PC-9 (cell line): ENCODE results near the gene AP4M1. TPM values are rescaled to one million over a fixed set of nuclear protein-coding genes. Genes with fewer than 3 reads are reported as not detected.
"Not testable (repeated sequence)": the region's sequence is repeated elsewhere in the genome, so short reads cannot be mapped to it uniquely, and the experiment has no call there.

Source experiments
- BruUV-seq: library from RNA; stranded (reverse); fragments of 400-500 nt; replicated peaks from 2 replicates; lab custom pipeline; 2021; lab: Mats Ljungman, UMichigan
- CTCF ChIA-PET: fragments of 300-600 bp; sonication (Branson Sonifier 250); formaldehyde crosslinking; loops from one replicate; lab custom pipeline; 2022; ENCODE audit warnings: antibody characterized with exemption; lab: Charles Lee
- POLR2A ChIA-PET: fragments of 300-600 bp; sonication (Branson Sonifier 250); formaldehyde crosslinking; loops from one replicate; lab custom pipeline; 2022; ENCODE audit warnings: antibody characterized with exemption; ENCODE audit not compliant: unreplicated experiment; lab: Charles Lee
- DNase-seq, 2 experiments: peaks; one replicate each; pipeline versions ENCODE4 v3.0.0 to v3.0.0-alpha.2; 2015 to 2022; ENCODE audit warnings: mixed read lengths in 1 of 2
- H2AFZ ChIP-seq: fragments of 200-600 bp; sonication (generic); 2 replicates; pipeline ENCODE4 v1.8.1; 2017; ENCODE audit warnings: antibody characterized with exemption
- H3F3A ChIP-seq: fragments of 200-600 bp; sonication (generic); 2 replicates; pipeline ENCODE4 v1.8.1; 2017; ENCODE audit warnings: antibody characterized with exemption, mild to moderate bottlenecking, low read depth; ENCODE audit not compliant: insufficient read depth
- H3K27ac ChIP-seq: fragments of 200-600 bp; sonication (generic); 2 replicates; pipeline ENCODE4 v1.6.1; 2016; ENCODE audit warnings: mixed run types
- H3K27me3 ChIP-seq: fragments of 200-600 bp; sonication (generic); 2 replicates; pipeline ENCODE4 v1.6.1; 2016; ENCODE audit warnings: low read depth, mixed run types; ENCODE audit not compliant: insufficient read depth
- H3K36me3 ChIP-seq: fragments of 200-600 bp; sonication (generic); 2 replicates; pipeline ENCODE4 v1.6.1; 2016; ENCODE audit warnings: low read depth, mixed run types
- H3K4me1 ChIP-seq: fragments of 200-600 bp; sonication (generic); replicated peaks from 2 replicates; pipeline ENCODE4 v1.6.1; 2016; ENCODE audit warnings: mixed run types; ENCODE audit not compliant: insufficient read depth
- H3K4me2 ChIP-seq: fragments of 200-600 bp; sonication (generic); 2 replicates; pipeline ENCODE4 v1.6.1; 2017; ENCODE audit warnings: mixed run types
- H3K4me3 ChIP-seq: fragments of 200-600 bp; sonication (generic); 2 replicates; pipeline ENCODE4 v1.6.1; 2016; ENCODE audit warnings: mixed run types
- H3K79me2 ChIP-seq: fragments of 200-600 bp; sonication (generic); 2 replicates; pipeline ENCODE4 v1.6.1; 2017; ENCODE audit warnings: low read depth, mixed run types
- H3K9me2 ChIP-seq: fragments of 200-600 bp; sonication (generic); 2 replicates; pipeline ENCODE4 v1.8.1; 2017; ENCODE audit warnings: mild to moderate bottlenecking; ENCODE audit not compliant: insufficient read depth
- H3K9me3 ChIP-seq: fragments of 200-600 bp; sonication (generic); 2 replicates; pipeline ENCODE4 v1.8.1; 2016; ENCODE audit warnings: low read depth; ENCODE audit not compliant: insufficient read depth
- H4K20me1 ChIP-seq: fragments of 200-600 bp; sonication (generic); 2 replicates; pipeline ENCODE4 v1.8.1; 2017; ENCODE audit not compliant: insufficient read depth
- EZH2 ChIP-seq: fragments of 200-600 bp; sonication (generic); IDR thresholded peaks from 2 replicates; pipeline ENCODE4 v1.8.0; 2017; ENCODE audit warnings: antibody characterized with exemption, low read depth
- intact Hi-C: fragments of 100-400 bp; cut with micrococcal nuclease; formaldehyde crosslinking; loops from one replicate; pipeline ENCODE4 v1.10.0; 2022; ENCODE audit not compliant: unreplicated experiment
- total RNA-seq: library from RNA; stranded (reverse); gene quantifications from 2 replicates; pipeline ENCODE4 v1.2.3, GENCODE V29; 2021
- TF ChIP-seq, protein P1 (sequence below): fragments of 200-600 bp; sonication (generic); conservative IDR thresholded peaks from 2 replicates; pipeline ENCODE4 v1.6.1; 2017; ENCODE audit warnings: mixed run types, antibody characterized with exemption, mild to moderate bottlenecking, moderate library complexity

The AP4M1 gene
- total RNA-seq, 1 experiment from 2014 or later, result 18.1 TPM

DNA sequence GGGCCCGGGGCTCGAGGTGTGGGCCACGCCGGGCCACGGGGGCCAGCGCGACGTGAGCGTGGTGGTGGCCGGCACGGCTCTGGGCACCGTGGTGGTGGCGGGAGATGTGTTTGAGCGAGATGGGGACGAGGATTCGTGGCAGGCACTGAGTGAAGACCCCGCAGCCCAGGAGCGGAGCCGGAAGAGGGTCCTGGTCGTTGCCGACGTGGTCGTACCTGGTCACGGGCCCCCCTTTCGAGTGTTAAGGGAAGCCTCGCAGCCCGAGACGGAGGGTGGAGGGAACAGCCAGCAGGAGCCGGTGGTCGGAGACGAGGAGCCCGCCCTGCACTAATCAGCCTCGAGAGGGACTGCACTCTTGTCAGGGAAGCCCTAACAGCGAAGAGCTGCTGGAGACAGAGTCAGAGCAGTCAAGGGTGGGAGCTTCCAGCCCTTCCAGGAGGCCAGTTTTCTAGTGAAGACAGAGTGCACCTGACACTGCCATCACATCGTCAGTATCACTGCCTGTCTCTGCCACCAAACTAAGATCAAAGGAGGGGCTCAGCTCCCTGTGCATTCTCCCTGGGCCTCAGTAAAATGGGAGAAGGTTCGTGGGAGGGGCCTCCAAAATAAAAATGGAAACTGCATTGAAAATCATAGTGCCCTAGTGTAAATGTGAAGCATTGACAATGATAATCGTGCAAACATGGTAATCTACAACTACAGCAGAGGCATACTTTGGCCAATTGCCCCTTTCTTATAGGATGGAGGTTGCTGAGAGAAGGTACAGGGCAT lies 26.6 kb downstream of the AP4M1 start:
- peak overlapping the region; percentile 92; the same call in 1 of the 2 replicates for H2AFZ ChIP-seq
- DNase-seq, result no peak
- CTCF ChIA-PET, result interaction anchor here (0.5 to 0.6 kb wide), 2 partner anchors 44 to 1027 kb away, joined by 4 to 10 read pairs; no protein-coding TSS in a partner anchor

DNA sequence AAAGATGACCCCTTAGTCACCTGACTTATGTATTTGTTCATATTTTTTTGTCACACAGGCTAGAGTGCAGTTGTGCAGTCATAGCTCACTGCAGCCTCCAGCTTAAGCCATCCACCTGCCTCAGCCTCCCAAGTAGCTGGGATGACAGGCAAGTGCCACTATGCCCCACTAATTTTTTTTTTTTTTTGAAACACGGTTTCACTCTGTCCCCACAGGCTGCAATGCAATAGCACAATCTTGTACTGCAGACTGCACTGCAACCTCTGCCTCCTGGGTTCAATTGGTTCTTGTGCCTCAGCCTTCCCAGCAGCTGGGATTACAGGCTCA lies 27.2 kb downstream of the AP4M1 start:
- ChIA-PET POLR2A (no interaction called here), CTCF (interaction anchor here (0.5 to 0.6 kb wide), 2 partner anchors 45 to 1027 kb away, joined by 4 to 10 read pairs; no protein-coding TSS in a partner anchor)
- H3K4me2 ChIP-seq, result no peak overlapping the region
- no peaks in the 10 kb centered on the region for H4K20me1 ChIP-seq
- intact Hi-C loops, result no loop called here
- peaks cover 42% of the 10 kb centered on the region for H3F3A ChIP-seq
- H3K27ac ChIP-seq, result no peak overlapping the region
- TF ChIP-seq, protein P1, sequence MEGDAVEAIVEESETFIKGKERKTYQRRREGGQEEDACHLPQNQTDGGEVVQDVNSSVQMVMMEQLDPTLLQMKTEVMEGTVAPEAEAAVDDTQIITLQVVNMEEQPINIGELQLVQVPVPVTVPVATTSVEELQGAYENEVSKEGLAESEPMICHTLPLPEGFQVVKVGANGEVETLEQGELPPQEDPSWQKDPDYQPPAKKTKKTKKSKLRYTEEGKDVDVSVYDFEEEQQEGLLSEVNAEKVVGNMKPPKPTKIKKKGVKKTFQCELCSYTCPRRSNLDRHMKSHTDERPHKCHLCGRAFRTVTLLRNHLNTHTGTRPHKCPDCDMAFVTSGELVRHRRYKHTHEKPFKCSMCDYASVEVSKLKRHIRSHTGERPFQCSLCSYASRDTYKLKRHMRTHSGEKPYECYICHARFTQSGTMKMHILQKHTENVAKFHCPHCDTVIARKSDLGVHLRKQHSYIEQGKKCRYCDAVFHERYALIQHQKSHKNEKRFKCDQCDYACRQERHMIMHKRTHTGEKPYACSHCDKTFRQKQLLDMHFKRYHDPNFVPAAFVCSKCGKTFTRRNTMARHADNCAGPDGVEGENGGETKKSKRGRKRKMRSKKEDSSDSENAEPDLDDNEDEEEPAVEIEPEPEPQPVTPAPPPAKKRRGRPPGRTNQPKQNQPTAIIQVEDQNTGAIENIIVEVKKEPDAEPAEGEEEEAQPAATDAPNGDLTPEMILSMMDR, result no peak
- no peak overlapping the region for H2AFZ ChIP-seq
- H3K9me3 ChIP-seq, result no peaks in the 10 kb centered on the region
- no peaks in the 10 kb centered on the region for H3K9me2 ChIP-seq
- H3K36me3 ChIP-seq, result no peaks in the 10 kb centered on the region
- H3K4me1 ChIP-seq, result peaks cover 19% of the 10 kb centered on the region; the same call in 1 of the 2 replicates
- no peak for DNase-seq
- H3K4me3 ChIP-seq, result no peak overlapping the region
- no TSS peak for BruUV-seq
- H3K79me2 ChIP-seq, result peaks cover 8% of the 10 kb centered on the region; the same call in 1 of the 2 replicates
- H3K27me3 ChIP-seq, result no peaks in the 10 kb centered on the region

More for the DNA sequence above, 26.6 kb downstream of the AP4M1 start:
- no peak for TF ChIP-seq EZH2
- TF ChIP-seq, protein P1, result no peak
- Histone ChIP-seq H3K27me3 (no peaks in the 10 kb centered on the region), H4K20me1 (no peaks in the 10 kb centered on the region), H3K79me2 (peaks cover 8% of the 10 kb centered on the region; the same call in 1 of the 2 replicates), H3K4me3 (peak overlapping the region; percentile 75), H3K36me3 (no peaks in the 10 kb centered on the region), H3K9me3 (no peaks in the 10 kb centered on the region), H3K9me2 (no peaks in the 10 kb centered on the region), H3K4me1 (peaks cover 19% of the 10 kb centered on the region; the same call in 1 of the 2 replicates), H3F3A (peaks cover 42% of the 10 kb centered on the region), H3K27ac (no peak overlapping the region), H3K4me2 (peak overlapping the region; percentile 80)
- POLR2A ChIA-PET, result no interaction called here
- intact Hi-C loops, result loop anchor here (1.0 to 2.0 kb wide), 2 partner anchors 27 to 47 kb away; partner anchors contain the start of genes AP4M1, MCM7 and ZNF3
- BruUV-seq, result no TSS peak

DNA sequence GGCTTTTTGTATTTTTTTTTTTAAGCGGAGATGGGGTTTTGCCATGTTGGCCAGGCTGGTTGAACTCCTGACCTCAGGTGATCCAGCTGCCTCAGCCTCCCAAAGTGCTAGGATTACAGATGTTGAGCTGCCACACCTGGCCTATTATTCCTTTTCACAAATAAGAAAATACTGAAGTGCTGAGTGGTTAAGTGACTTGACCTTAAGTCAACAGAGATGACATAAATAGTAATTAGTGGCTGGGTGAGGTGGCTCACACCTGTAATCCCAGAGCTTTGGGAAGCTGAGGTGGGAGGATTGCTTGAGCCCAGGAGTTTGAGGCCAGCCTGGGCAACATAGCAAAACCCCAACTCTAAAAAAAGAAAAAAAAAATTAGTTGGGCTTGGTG lies 28.8 kb downstream of the AP4M1 start:
- ChIA-PET POLR2A (interaction anchor here (0.6 to 0.8 kb wide), 3 partner anchors 29 to 326 kb away, joined by 4 to 10 read pairs (median 6); partner anchors contain the start of gene MCM7), CTCF (interaction anchor here (0.6 to 1.1 kb wide), 3 partner anchors 28 to 136 kb away, joined by 3 to 4 read pairs (median 3); partner anchors contain the start of gene AP4M1)
- not testable (repeated sequence) for BruUV-seq

More for the DNA sequence above, 28.8 kb downstream of the AP4M1 start:
- peak; percentile 42 to 94 for DNase-seq
- intact Hi-C loops, result loop anchor here (5.0 to 10.0 kb wide), 2 partner anchors 222 to 725 kb away; partner anchors contain the start of gene SLC12A9
- H4K20me1 ChIP-seq, H3K9me2 ChIP-seq, H3K36me3 ChIP-seq, H3K4me3 ChIP-seq, H3K79me2 ChIP-seq, H3K9me3 ChIP-seq, H3K27me3 ChIP-seq: not testable (repeated sequence)
- peak overlapping the region; percentile 57; the same call in 1 of the 2 replicates for H3K4me2 ChIP-seq
- peaks cover 18% of the 10 kb centered on the region; the same call in 1 of the 2 replicates for H3K4me1 ChIP-seq
- H3F3A ChIP-seq, result peaks cover 34% of the 10 kb centered on the region
- H2AFZ ChIP-seq, result 0 out of 2 replicates have a peak overlapping the region, but pooled peaks have one; percentile 71
- H3K27ac ChIP-seq, result peak overlapping the region; percentile 46
